Measurements from ENCODE around the gene DDC.

Gene DDC

DNA sequence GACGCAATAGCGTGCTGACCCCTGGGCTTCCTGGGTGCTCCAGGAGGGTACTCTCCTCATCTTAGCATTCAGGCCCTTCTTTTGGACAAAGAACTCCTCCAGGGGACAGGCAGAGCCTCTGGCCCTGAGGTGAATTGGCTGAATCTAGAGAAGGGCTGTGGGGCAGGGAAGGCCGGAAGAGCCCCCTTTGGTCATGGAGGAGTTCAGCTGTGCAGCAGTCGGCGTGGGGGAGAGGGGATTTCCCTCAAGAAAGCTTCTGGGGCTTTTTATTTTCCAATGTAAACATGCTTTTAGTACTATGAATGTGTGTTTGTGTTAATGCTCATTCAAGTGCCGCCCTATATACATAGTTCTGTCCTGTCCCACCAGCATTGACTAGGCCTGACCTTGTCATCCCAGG, 153.9 kb downstream of the DDC start (continued):
- TF ChIP-seq, protein P1, sequence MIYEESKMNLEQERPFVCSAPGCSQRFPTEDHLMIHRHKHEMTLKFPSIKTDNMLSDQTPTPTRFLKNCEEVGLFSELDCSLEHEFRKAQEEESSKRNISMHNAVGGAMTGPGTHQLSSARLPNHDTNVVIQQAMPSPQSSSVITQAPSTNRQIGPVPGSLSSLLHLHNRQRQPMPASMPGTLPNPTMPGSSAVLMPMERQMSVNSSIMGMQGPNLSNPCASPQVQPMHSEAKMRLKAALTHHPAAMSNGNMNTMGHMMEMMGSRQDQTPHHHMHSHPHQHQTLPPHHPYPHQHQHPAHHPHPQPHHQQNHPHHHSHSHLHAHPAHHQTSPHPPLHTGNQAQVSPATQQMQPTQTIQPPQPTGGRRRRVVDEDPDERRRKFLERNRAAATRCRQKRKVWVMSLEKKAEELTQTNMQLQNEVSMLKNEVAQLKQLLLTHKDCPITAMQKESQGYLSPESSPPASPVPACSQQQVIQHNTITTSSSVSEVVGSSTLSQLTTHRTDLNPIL (CRISPR knock-in tag; IDR thresholded peaks at IDR 0.05; ENCODE audit: low read depth), result no peak

DNA sequence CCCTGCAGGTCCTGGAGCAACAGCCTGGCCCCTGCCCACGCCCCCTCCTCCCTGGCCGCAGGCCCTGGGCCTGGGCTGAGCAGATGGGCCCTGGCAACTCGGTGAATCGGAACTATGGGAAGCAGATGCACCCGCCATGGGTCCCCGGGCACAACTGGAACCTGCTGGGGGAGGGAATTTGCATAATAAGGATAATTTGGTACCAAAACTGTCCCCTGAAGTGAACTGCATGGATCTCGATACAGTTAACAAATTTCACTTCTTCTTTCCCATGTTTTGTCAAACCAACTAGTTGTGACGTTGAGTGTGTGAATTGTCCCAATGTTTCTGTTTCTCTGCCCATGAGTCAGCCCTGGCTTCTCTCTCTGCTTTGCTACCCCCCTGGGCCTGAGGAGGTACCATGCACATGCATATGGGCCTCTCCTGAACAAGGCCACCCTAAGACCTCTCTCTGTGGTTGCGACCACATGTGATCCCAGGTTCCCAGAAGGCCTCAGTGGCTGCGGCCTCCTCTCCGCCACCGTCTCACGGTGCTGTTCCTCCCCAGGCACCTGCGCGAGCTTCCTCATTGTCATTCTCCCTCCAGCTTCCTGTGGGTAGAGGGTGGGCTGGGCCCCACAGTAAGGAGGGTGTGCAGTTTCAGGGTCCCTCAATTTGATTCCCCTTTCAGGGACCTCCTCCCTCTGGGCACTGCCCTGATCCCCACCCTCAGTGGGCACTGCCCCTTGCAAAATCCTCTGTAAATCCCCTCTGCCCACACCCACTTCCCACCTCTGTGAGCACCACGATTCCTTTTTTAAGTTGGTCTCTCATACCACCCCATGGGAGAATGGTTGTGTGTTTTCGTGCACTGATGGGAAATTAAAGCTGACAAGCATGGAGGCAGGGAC, 155.1 kb downstream of the DDC start:
- no peak for ATAC-seq
- no peak for TF ChIP-seq TOX (CRISPR knock-in tag; IDR thresholded peaks at IDR 0.05; ENCODE audit: borderline replicate concordance)
- TF ChIP-seq ZFP3 (CRISPR knock-in tag; IDR thresholded peaks at IDR 0.05), result no peak
- no peak for TF ChIP-seq TCF4 (CRISPR knock-in tag; IDR thresholded peaks at IDR 0.05; ENCODE audit: borderline replicate concordance)
- TF ChIP-seq PATZ1 (CRISPR knock-in tag; IDR thresholded peaks at IDR 0.05; ENCODE audit: borderline replicate concordance), result no peak
- TF ChIP-seq RARB (CRISPR knock-in tag; IDR thresholded peaks at IDR 0.05), result no peak
